Neutrophil (primary cell): ENCODE results near the gene KLHDC7A.

Experiments used
- H3K27ac ChIP-seq: fragments of 200-600 bp; sonication (generic); 2 replicates; pipeline ENCODE4 v1.5.1; 2016; ENCODE audit warnings: mild to moderate bottlenecking, moderate library complexity
- H3K27me3 ChIP-seq: fragments of 200-600 bp; sonication (generic); 2 replicates; pipeline ENCODE4 v1.6.0; 2016; ENCODE audit warnings: mild to moderate bottlenecking
- H3K36me3 ChIP-seq: fragments of 200-600 bp; sonication (generic); 2 replicates; pipeline ENCODE4 v1.5.1; 2017
- H3K4me1 ChIP-seq, 2 experiments: fragments of 200-600 bp in 1 of 2; sonication (generic) in 1 of 2; 1 replicate in 1 of 2; 2 replicates in 1 of 2; pipeline versions ENCODE4 v1.5.1 to v1.6.1; 2013 to 2016; ENCODE audit warnings: low read depth in 1 of 2, low read length in 1 of 2, mild to moderate bottlenecking in 1 of 2, moderate library complexity in 1 of 2; ENCODE audit not compliant: control insufficient read depth in 1 of 2, insufficient read depth in 1 of 2
- H3K4me3 ChIP-seq, 2 experiments: fragments of 200-600 bp in 1 of 2; sonication (generic) in 1 of 2; 1 replicate in 1 of 2; 2 replicates in 1 of 2; pipeline ENCODE4 v1.5.1; 2013 to 2016; ENCODE audit warnings: low read depth in 1 of 2, low read length in 1 of 2, mild to moderate bottlenecking in 1 of 2, moderate library complexity in 1 of 2
- H3K9me3 ChIP-seq: fragments of 200-600 bp; sonication (generic); 2 replicates; pipeline ENCODE4 v1.5.1; 2016
- CTCF ChIP-seq: fragments of 200-600 bp; sonication (generic); IDR thresholded peaks from 2 replicates; pipeline ENCODE4 v1.5.1; 2016; ENCODE audit warnings: antibody characterized with exemption

Gene KLHDC7A

GRCh38 chr1:18480315-18481189 lies at the start of gene KLHDC7A:
KLHDC7A (plus strand) TSS chr1:18480930; CDS start chr1:18480982, 52 bp downstream.
- H3K4me1 ChIP-seq = no peaks in the 10 kb centered on the region
- TF ChIP-seq CTCF = no peak
- H3K36me3 ChIP-seq = no peaks in the 10 kb centered on the region
- H3K4me3 ChIP-seq = no peak within 1 kb of the TSS
- no peaks in the 10 kb centered on the region for H3K9me3 ChIP-seq
- H3K27me3 ChIP-seq = peaks cover 13% of the 10 kb centered on the region
- no peak within 1 kb of the TSS for H3K27ac ChIP-seq

GRCh38 chr1:18434041-18434440 lies 46.7 kb upstream of the KLHDC7A start:
- H3K27ac ChIP-seq = no peak overlapping the region
- TF ChIP-seq CTCF = no peak

GRCh38 chr1:18440385-18441226 lies 40.1 kb upstream of the KLHDC7A start:
- Histone ChIP-seq H3K27ac (no peak overlapping the region), H3K36me3 (no peaks in the 10 kb centered on the region), H3K4me3 (no peak overlapping the region), H3K27me3 (no peaks in the 10 kb centered on the region), H3K4me1 (no peaks in the 10 kb centered on the region), H3K9me3 (no peaks in the 10 kb centered on the region)
- no peak for TF ChIP-seq CTCF

More at GRCh38 chr1:18434041-18434440, 46.7 kb upstream of the KLHDC7A start:
- H3K27me3 ChIP-seq = no peaks in the 10 kb centered on the region
- no peaks in the 10 kb centered on the region for H3K4me1 ChIP-seq
- H3K9me3 ChIP-seq = no peaks in the 10 kb centered on the region
- no peak overlapping the region for H3K4me3 ChIP-seq
- no peaks in the 10 kb centered on the region for H3K36me3 ChIP-seq

GRCh38 chr1:18443587-18444520 lies 36.9 kb upstream of the KLHDC7A start:
- TF ChIP-seq CTCF = no peak
- H3K27me3 ChIP-seq = no peaks in the 10 kb centered on the region
- H3K4me3 ChIP-seq = no peak overlapping the region
- H3K36me3 ChIP-seq = no peaks in the 10 kb centered on the region
- no peaks in the 10 kb centered on the region for H3K9me3 ChIP-seq
- no peaks in the 10 kb centered on the region for H3K4me1 ChIP-seq
- H3K27ac ChIP-seq = no peak overlapping the region

GRCh38 chr1:18444563-18444962 lies 36.2 kb upstream of the KLHDC7A start:
- Histone ChIP-seq H3K4me3 (no peak overlapping the region), H3K27ac (no peak overlapping the region), H3K36me3 (no peaks in the 10 kb centered on the region), H3K4me1 (no peaks in the 10 kb centered on the region), H3K9me3 (no peaks in the 10 kb centered on the region), H3K27me3 (no peaks in the 10 kb centered on the region)
- no peak for TF ChIP-seq CTCF
